CD4-positive, alpha-beta T cell treated with Interleukin-4 for 1 hour (primary cell): Measurements from ENCODE around the gene PPFIBP2.

Experiments
- DNase-seq, 2 donors: peaks; one replicate each; pipeline ENCODE4 v3.0.0-alpha.2; 2020 to 2022

Gene PPFIBP2

DNA sequence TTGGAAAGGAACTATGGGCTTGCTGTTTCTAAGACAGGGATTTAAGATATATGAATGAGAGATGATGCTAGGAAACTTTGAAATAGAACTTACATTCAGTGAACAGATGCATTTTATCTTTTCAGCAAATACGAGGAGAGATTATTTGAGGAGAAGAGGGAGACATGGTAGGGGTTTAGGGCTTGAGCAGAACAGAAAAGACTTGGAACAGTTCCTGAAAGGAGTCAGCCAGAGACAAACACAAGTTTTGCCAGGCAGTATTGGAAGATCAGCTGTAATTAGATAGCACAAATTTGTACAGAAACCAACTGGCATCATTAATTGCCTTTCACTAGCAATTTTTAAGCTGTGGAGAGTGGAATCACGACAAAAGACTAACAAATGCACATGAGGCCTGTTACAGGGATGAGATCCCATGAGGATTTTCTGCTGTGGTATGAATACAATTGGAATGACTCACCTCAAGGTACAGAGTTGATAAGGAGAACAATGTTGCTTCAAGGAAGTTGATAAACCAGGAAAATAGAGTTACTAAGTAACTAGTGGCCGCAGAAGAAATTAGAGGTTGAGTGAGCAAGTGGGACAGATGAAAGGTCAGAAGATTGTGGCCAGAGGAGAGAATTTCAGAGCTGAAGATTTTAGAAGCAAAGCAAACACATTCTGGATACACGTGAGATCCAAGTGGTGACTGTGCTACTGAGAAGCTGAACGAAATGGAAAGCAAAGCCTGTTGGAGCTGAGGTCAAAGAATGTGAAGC lies 91.6 kb downstream of the PPFIBP2 start:
- no peak for DNase-seq

DNA sequence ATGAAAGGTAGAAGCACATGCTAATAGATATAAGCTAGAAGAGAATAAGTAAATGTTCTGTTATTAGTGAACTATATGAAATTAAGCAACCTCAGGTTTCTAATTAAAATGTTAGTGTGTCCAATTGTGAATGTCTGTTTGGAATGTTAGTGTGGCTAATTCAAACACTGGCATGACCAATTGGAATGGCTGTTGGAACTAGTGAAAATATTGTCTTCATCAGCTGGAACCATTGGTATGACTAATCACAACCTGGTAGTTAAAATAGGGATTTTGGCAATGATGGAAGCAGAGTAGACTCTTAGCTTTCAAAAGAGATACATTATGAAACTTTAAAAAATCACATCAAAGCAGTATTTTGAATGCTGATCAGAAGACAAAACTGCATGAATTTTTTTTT lies 92.7 kb downstream of the PPFIBP2 start:
- no peak for DNase-seq

DNA sequence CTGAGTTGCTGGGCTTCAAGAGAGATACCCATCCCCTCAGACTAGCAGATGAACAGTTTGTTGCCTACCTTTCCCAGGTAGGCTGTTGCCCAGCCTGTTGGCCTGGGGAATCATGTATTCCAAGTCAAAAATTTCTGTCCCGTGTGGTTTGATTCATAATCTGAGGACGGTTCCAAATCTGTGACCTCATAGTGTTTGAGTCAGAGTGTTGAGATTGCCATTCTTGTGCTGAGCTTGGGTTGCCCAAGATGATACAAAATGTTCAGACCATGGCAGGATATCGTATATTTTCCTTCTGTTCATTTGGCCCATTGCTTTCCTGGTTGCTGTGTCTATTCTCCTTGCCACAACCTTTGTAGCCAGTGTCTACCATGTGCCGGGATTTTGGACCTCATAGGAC lies 95.2 kb downstream of the PPFIBP2 start:
- no peak for DNase-seq

DNA sequence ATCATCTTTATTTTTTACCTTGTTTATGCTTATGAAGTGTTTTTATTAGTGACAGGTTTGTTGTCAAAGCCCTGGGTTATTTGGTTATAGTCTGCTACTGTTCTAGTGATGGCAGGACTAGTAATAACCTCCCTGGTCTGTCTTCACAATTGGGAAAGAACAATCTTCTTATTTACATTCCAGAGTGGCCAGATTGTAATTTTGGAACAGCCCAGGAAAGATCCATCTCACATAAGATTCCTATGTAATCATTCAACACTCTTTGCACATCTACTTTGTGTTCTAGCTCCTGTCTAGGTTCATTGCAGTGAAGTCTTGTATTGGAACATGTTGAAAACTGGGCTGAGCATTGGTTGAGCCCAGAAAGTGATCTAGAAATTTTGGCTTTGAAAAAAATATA lies 95.7 kb downstream of the PPFIBP2 start:
- no peak for DNase-seq

DNA sequence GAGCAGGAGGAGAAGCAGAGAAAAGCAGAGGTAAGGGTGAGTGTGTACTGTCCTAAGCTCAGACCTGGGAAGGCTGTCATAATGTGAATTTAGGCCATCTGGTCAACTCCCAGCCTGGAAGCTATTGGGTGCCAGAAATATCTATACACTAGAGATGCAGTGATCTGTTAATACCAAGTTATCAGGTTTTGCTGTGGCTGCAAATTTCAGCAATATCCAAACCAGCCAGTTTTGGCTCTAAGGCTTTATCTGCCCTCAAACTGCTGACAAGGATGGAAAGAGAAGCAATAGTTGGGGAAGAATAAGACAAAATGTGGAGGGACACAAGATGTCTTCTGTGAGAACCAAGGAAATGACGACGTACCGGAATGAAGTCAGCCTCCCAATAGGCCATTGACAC lies 96.6 kb downstream of the PPFIBP2 start:
- no peak for DNase-seq

DNA sequence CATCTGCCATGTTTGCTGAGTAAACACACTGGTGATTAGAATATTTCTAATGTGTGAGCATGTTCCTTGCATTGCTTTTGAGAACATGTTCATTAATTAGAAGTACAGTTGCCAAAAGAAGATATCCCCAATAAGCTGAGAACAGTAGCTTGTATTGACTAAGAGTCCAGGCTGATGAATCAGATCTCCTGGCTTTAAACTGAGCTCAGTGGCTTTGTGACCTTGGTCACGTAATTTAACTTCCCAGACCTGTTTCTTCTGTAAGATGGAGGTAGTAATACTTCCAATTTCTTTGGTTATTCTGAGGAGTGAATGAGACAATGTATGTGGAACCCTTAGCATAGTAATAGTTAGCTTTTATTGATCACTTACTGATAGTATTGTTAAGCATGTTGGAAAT lies 97.6 kb downstream of the PPFIBP2 start:
- no peak for DNase-seq

DNA sequence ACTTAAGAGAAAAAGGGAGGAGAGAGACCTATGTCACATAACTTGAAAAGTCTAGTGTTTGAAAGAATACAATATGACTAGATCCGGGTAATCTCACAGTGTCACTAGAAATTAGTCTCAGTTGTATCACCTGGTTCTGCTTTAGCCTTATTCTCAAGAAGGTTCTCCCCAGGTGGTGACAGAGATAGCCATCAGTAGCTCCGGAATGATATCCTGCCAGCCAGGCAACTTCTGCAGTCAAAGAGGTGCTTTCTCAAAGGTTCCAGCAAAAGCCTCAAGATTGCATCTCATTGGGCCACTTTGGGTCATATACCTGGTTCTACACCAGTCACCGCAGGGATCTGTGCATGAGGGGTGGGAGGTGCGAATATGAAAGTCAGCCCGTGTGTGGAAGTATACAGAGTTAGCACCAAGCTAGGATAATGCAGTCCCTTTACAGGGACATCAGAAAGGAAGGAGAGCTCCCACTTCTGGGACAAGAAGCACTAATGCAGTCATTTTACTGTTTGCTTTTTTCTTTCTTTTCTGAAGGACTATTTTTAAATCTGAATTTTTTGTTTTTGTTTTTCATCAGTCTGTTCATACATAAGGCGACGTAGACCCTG lies 98.4 kb downstream of the PPFIBP2 start:
- no peak for DNase-seq

DNA sequence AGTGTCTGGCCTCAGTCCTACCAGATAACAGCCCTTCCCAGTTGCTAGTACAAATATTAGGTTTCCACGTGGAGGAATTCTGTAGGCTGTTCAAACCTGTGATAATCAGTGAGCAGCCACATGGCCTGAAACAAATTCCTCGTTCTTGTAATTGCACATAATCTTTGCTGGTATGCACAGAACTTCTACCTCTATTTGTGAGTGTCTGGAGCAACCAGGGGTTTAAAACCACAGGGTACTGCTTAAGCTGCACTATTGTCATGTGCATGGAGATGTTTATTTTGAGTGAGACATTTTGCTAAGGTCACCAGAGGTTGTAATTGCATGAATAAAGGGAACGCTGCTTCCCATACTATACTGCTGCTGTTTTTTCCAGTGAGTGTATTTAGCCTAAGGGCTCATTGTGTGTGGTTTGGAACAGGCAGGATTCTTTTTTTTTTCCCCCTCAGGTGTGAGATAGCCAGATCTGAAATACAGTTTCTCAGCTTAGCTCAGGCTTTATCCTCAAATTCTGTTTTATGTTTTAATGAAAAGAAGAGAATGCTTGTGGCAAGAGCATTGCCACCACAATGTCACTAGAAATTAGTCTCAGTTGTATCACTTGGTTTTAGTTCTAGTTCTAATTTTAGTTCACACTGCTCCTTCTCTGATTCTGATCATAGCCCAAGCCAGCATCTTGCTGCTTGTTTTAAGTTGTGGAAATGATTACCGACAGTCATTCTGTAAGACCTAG lies 99.0 kb downstream of the PPFIBP2 start:
- no peak for DNase-seq

DNA sequence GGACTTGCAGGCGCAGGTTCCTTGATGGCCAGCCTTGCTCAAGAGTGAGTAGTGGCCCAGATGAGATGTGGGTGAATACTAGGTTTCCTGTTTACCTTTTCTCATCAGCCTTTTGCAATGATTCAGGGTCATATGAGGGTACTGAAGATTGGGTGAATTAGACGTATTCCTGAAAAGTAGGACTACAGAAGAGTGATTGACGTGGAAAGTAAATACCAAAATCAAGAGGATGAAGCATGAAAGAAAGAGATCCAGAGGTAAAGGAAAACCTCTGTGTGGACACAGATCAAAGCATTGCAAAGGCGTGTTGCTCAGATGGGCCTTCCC lies 99.6 kb downstream of the PPFIBP2 start:
- DNase-seq = no peak

DNA sequence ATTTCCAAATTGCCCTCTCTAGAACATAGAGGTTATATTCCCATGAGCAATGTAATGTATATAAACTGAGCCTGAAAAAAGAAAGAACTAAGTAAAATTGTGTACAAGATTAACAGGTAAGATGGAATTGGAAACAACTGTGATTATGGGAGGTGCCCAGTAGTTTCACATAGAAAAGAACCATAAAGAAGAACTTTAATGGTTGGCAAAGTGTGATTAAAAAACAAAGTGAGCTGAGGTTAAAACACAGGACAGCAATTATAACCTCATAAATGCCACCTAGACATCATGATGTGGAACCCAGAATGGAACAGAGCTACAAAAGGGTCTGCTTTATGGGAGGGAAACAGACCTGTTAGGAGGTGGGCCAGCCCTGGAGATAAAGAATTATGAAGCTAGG lies 100.9 kb downstream of the PPFIBP2 start:
- DNase-seq = no peak

DNA sequence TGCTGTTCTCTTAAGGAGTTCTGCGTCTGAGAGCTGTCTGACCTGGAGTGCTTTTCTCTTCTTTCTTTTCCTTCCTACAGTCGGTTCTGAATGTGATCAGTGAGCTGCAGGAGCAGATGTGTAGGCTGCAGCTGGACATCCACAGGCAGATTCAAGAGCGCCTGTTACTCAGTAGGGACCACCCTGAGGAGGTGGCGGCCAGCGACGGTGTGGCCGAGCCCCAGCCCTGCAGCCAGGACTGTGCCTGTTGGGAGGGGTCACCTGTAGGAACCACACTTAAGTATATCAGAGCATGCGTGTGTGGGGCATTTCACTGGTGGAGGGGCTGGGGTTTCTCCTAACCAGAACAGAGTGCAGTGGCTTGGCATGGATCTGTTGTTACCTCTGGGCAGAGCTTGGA lies 103.2 kb downstream of the PPFIBP2 start:
- no peak for DNase-seq

DNA sequence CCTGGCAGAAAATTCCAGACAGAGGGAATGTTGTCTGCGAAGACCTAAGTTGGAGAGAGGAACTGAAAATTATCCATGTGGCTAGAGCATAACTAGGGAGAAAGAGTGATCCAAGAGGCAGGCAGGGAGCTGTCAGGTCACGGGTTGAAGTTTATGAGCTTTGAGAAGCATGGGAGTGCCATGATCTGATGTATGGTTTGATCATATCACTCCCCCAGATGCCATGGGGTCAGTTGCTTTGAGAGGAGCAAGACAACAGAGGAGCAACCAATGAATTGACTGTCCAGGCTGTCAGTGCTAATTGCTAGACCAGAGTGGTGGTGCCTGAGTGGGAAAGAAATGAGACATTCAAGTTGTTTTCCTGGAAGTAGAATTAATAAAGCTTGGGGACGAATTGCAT lies 105.5 kb downstream of the PPFIBP2 start:
- DNase-seq = no peak

DNA sequence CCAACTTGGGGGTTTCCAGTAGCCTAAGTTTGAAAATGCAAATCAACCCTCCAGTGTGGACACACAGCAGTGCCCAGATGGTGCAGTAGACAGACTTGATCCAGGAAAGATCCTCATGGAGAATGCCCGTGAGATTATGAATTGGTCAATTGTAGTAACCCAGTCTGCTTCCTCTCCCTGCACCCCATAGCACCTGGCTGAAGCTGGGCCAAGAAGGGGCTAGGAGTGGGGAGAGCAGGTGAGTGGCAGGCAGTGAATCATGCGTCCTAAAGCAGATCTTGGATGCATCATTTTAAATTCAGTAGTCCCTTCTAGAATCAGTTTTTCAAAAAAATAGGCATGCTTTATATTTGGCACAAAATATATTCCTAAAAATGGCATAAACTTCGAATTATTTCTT lies 107.3 kb downstream of the PPFIBP2 start:
- DNase-seq = no peak

DNA sequence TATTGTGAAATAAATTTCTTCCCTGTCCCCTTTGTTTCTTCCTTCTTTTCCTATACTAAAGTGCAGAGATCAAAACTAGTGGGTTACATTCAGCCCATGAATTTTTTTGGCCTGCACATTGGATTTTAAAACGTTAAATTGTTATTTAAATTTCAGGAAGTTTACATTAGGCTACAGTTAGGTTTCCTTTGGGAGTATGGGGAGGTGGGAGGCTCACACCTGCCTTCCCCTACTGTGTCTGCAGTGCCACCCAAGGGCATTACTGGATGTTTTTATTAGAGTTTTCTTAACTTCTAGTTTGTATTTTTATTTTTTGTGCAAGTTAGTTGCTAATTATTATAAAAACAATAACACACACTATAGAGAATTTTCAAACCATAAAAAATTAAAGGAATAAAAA lies 107.8 kb downstream of the PPFIBP2 start:
- DNase-seq = no peak

DNA sequence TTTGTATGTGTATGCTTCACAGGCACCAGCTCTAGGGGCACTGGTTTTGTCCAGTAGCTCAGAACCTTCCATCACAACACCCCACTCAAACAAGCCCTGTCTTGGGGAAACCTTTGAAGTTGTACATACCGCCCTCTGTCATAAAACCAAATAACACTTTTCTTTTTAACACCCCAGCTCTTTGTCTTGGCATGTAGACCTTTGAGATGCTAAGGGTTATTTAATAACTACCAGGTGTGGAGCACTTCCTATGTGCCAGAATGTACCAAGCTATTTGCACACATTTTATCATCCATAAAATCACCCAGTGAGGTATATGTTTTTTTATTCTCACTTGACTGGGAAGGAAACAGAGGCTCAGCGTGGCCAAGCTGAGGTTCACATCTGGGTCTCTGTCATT lies 108.9 kb downstream of the PPFIBP2 start:
- DNase-seq = no peak

DNA sequence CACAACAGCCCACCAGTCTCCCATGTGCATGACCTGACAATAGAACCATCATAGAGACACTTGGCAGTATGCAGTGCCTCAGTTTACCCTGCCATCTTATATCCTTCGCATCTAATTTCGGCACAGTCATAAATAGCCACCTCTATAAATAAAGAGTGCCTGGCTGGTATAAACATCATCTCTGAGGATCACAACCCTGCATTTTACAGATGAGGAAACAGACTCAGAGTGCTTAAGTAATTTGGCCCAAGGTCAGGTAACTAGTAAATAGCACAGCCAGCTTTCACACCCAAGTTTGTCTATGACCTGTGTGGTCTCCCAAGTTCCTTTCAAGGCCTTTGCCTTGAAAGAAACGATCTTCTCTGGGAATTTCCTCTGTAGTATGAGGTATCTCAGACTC lies 114.9 kb downstream of the PPFIBP2 start:
- DNase-seq = no peak

DNA sequence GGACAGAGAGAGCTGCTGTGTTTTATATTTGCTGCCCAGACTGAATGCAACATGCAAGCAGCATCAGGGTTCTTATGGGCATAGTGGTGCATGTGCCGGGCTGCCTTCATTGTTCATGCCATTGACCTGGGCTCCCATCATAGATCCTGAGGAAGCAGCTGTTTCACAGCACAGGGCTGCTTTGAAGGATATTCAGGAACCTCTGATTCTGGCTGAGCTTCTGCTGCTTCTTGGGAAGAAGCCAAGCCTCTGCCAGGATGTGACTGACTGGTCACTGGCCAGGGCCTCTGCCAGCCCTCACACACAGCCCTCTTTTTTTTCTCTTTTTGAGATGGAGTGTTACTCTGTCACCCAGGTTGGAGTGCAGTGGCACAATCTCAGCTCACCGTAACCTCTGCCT lies 116.2 kb downstream of the PPFIBP2 start:
- no peak for DNase-seq

DNA sequence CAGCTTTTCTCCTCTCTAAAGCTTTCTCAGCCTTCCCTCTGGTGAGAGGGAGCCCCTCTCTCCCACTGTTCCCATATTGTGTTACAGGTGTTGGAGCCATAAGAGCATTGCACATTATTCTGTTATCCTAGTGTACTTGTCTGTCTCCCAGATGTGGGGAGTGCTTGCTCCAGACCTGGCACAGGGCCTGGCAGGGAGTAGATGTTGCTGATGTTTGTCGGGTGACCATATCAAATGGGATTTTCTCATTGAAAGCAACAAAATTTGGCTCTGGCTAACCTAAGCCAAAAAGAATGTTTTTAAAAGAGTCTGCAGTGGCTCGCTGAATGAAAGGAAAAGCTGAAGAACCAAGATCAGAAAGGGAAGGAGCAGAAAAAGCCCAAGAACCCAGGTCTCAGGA lies 118.4 kb downstream of the PPFIBP2 start:
- no peak for DNase-seq

DNA sequence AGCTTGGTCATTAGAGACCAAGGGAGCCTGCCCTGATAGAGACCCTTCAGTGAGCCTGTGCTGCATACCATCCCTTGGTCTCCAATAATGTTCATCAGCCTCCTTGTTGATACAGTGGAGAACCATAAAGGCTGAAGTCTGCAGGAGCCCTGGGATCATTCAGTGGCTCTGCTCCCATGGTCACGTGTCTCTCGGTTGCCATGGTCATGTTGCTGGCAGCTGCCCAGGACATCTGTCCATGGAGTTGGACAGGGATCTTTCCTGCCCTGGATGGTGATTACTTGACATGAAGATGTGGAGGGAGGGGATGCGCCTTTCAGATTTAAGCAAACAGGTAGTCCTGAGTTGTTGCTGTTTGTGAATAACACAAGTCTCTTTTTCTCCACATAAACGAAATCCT lies 121.3 kb downstream of the PPFIBP2 start:
- no peak for DNase-seq

DNA sequence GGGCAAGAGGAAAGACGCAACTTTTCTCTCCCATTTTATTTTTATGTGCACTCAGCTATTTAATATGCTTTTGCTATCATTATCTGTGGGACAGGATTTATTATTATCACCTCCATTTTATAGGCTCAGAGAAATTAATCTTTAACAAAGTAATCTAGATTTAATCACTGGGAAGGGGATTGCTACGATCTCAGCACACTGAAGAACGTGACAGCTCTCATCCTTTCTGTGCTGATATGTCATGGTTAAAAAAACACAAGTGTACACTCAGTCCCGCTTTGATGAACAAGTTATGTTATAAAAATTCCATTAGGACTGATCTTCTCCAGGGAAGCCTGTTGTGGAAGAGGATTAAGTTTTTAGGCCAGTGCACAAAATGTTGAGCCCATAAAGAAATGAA lies 121.9 kb downstream of the PPFIBP2 start:
- DNase-seq = no peak

DNA sequence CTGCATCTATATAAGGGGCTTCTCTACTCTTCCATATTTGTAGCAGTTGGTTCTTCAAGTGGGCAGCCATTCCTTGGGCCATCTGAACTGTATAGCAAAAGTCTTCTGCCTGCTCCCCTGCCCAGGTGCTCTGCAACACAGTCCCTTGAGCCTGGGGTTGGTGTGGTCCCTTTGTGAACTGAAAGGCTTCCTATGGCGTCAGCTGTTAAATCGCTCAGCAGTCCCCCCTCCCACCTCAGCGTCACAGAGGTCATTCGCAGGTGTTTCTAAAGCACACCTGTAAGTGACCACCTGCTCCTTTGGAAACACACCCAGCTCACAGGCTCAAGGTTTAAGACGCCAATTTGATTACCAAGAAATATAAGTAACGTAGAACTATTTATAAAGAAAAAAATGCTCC lies 122.6 kb downstream of the PPFIBP2 start:
- no peak for DNase-seq

DNA sequence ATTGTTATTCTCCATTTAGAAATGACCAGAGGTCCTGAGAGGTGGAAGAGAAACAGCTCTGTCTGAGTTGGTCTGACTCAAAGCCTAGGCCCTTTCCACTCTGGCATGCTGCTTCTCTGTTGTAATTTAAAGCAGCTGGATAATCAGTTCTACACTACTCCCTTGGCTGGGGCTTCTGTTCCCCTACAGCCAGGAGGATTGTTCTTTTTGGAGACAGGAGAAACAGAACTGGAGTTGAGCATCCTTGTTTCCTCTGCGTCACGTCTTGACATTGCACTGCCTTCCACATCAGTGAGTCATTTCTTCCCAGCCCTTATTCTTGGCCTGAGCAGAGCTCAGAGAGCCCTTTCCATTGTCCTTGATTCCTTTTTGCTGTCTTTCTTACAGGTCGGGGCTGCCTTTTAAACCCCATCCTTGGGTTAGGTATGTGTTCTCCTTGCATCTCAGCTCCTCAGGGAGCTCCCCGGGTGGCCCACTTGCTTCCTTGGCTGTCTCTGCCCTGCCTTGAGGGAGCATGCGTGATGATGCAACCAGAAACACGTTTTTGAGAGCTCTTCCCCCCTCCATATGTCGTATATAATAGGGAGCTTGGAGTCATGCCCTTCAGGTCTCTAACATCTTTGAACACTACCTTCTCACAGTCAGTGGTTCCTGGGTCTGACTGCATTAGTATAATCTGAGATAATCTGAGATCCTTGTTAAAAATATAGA lies 123.8 kb downstream of the PPFIBP2 start:
- no peak for DNase-seq

DNA sequence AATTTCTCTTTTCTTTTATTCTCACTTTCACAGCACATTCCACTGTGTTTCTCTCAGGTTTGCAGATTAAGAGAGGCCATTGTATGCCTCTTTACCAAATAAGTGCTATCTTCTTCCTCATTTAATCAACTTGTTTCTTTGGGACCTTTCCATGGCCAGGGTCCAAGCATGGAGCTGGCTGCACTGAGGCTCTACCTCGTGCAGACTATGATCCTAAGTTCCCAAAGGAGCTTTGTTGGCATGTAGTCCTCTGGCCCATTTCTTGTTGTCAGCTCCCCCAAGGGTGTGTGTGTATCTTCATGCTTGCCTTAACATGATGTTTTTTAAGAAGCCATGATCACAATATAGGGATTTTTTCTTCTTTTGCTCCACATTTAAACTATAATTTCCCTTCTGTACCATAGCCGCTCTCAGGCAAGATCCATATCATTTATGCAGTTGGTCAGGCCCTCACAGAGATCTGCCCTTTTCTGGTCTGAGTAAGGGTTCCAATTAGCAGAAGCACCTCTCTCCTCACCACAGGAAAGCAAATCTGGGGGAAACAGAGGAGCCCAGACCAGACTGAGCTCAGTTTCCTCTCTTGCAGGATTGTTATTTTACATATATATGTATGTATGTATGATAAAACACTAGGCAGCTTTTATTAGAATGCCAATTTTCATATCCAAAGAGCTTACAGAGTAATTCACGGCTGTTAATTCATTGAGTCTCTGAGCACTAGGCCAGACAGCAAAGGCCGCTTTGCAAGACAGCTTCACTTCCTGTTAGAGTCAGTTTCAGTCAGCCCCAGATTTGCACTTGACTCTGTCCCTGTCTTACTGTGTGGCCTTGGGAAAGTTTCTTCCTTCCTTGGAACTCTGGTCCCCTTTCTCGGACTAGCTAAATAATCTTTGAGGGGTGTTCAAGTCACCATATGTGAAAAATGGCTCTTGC lies 125.2 kb downstream of the PPFIBP2 start:
- no peak for DNase-seq
